HUDEP-2 (cell line): ENCODE measurements around the gene KRTAP4-7.
"Not testable (repeated sequence)": the region's sequence is repeated elsewhere in the genome, so short reads cannot be mapped to it uniquely, and the experiment has no call there.

Experiments
- DNase-seq, 76 experiments: peaks; one replicate each; lab custom pipeline; 2025; ENCODE audit not compliant: unreplicated experiment in 76 of 76; lab: John Stamatoyannopoulos, UW

Gene KRTAP4-7

GRCh38 chr17:41107941-41108450, 24.0 kb downstream of the KRTAP4-7 start:
- DNase-seq: no peak

- DNase-seq: not testable (repeated sequence)
Observed at GRCh38 chr17:41108728-41109386, 24.9 kb downstream of the KRTAP4-7 start.

- no peak for DNase-seq
Observed at GRCh38 chr17:41111151-41111885, 27.4 kb downstream of the KRTAP4-7 start.

- no peak for DNase-seq
Observed at GRCh38 chr17:41116297-41116696, 32.3 kb downstream of the KRTAP4-7 start.

GRCh38 chr17:41117846-41118386, 34.0 kb downstream of the KRTAP4-7 start, which contains the start of gene KRTAP4-11:
Gene KRTAP4-11 (minus strand): TSS chr17:41118373. CDS start chr17:41118315, 58 bp downstream.
- not testable (repeated sequence) for DNase-seq

GRCh38 chr17:41118721-41119120, 34.8 kb downstream of the KRTAP4-7 start:
- DNase-seq: no peak

GRCh38 chr17:41119696-41120690, 36.0 kb downstream of the KRTAP4-7 start:
- not testable (repeated sequence) for DNase-seq

GRCh38 chr17:41121742-41122141, 37.8 kb downstream of the KRTAP4-7 start:
- DNase-seq: no peak

- not testable (repeated sequence) for DNase-seq
Observed at GRCh38 chr17:41123292-41123990, 39.5 kb downstream of the KRTAP4-7 start.

GRCh38 chr17:41123991-41124371, 40.0 kb downstream of the KRTAP4-7 start, which contains the start of gene KRTAP4-12:
Gene KRTAP4-12 (minus strand): TSS chr17:41124182. CDS start chr17:41124122, 60 bp downstream.
- DNase-seq: not testable (repeated sequence)

GRCh38 chr17:41125064-41125463, 41.1 kb downstream of the KRTAP4-7 start:
- DNase-seq: no peak

GRCh38 chr17:41126412-41126811, 42.5 kb downstream of the KRTAP4-7 start:
- DNase-seq: no peak

GRCh38 chr17:41127371-41127770, 43.4 kb downstream of the KRTAP4-7 start:
- no peak for DNase-seq

GRCh38 chr17:41131979-41132378, 48.0 kb downstream of the KRTAP4-7 start:
- no peak for DNase-seq

- DNase-seq: no peak
Observed at GRCh38 chr17:41133880-41134735, 50.2 kb downstream of the KRTAP4-7 start.
